ENCODE results near the gene ARMC8.

ARMC8 gene

DNA sequence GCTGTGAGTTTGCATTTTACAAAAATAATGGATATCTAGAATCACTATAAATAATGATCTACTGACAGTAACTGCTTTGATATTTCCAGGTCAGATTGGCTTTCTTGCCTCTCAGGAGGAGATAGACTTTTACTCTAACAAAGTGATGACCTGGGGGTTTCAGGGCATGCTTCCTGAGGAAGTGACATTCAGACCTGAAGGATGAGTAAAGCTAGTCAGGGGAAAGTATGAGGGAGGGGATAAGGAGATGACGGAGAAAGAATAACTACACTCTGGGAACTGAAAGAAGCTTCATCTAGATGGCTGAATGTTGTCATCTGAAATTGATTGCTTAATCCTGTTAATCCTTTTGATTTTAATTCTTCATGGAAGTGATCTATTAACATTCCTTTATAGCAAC lies 32.2 kb downstream of the ARMC8 start:
- TF ChIP-seq, protein P1, sequence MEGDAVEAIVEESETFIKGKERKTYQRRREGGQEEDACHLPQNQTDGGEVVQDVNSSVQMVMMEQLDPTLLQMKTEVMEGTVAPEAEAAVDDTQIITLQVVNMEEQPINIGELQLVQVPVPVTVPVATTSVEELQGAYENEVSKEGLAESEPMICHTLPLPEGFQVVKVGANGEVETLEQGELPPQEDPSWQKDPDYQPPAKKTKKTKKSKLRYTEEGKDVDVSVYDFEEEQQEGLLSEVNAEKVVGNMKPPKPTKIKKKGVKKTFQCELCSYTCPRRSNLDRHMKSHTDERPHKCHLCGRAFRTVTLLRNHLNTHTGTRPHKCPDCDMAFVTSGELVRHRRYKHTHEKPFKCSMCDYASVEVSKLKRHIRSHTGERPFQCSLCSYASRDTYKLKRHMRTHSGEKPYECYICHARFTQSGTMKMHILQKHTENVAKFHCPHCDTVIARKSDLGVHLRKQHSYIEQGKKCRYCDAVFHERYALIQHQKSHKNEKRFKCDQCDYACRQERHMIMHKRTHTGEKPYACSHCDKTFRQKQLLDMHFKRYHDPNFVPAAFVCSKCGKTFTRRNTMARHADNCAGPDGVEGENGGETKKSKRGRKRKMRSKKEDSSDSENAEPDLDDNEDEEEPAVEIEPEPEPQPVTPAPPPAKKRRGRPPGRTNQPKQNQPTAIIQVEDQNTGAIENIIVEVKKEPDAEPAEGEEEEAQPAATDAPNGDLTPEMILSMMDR (conservative IDR thresholded peaks at IDR 0.05): no peak

DNA sequence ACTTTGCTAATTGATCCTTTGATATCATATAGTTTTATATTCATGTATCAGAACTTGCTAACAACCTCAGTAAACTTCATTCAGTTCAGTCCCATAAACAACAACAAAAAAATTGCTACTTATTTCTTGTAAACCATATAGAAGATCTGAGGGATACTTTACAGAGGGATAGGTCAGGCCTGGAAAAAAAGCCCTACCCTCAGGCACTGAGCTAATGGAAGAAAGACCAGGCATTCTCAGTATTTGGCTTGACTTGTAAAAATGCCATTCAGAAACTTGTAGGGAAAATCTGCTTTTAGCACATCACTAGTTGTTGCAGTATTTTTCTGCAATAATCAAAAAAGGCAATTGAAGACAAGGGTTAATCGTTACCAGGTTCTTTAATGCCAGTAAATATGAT lies 33.1 kb downstream of the ARMC8 start:
- TF ChIP-seq, protein P1 (conservative IDR thresholded peaks at IDR 0.05): no peak
- no peak overlapping the region for H3K27ac ChIP-seq

More for the DNA sequence above, 32.2 kb downstream of the ARMC8 start:
- no peak overlapping the region for H3K27ac ChIP-seq

DNA sequence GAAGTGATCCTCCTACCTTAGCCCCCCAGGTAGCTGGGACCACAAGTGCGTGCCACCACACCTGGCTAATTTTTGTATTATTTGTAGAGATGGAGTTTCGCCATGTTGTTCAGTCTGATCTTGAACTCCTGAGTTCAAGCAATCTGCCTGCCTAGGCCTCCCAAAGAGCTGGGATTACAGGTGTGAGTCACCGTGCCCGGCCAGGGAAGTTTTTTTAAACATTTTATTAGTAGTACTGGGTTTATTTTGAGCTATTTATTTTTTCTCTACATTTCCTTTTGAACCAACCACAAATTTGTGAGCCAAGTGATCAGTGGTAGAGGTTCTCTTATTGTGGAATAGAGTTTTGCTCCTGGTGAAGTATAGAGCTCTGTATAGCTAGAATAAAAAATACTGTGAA lies 33.7 kb downstream of the ARMC8 start:
- H3K27ac ChIP-seq: no peak overlapping the region
- TF ChIP-seq, protein P1 (conservative IDR thresholded peaks at IDR 0.05): no peak

DNA sequence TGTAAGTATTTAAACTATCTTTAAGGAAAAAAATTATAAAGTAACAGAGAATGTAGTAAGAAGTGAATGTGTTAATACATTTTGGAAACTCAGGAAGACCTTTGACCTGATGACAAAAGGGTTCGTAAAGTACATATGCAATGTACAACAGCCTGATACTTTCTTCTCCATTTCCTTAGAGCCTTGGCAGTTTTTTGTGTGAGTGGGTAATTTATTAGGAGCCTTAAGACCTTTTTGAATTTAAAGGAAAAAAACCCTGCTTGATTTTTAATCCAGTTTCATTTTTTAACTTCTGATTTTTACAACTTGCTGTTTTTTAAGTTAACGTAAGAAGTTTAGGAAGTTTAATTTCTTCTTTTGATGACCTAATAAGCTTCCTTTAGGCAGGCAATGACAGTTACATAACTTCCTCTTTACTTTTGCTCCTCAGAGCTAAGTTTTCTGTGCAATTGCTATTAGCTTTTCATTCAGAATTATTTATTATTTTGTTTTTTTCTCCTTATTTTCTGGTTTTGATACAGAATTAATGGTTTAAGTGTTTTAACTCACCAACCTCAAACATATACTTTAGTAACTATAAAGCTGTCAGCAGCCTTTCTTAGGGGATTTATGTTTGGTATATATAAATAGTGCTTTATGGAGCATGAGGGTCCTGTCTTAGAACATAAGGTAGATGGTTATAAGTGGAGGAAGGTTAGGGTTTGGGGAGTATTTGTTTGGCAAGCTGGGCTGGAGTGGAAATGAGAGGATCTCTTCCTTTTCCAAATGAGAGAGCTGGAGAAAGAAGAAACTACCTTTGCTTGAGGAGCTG lies 35.2 kb downstream of the ARMC8 start:
- no peak overlapping the region for H3K27ac ChIP-seq
- TF ChIP-seq, protein P1 (conservative IDR thresholded peaks at IDR 0.05): no peak

DNA sequence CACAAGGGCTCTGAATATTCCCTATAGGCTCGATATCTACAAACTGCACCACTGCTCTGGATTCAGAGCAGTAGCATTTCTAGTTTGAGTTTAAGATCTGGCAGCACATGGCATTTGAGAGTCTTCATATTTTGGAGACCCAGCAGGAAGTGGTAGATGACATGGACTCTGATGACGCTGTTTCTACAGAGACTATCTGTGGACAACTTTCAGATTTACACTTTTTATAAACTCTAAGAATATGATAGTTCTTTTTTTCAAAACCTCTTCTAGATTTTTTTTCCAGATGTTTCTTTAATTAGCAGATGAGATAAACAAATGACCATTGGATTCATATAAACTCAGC lies 35.8 kb downstream of the ARMC8 start:
- no peak overlapping the region for H3K27ac ChIP-seq
- TF ChIP-seq, protein P1 (conservative IDR thresholded peaks at IDR 0.05): no peak

DNA sequence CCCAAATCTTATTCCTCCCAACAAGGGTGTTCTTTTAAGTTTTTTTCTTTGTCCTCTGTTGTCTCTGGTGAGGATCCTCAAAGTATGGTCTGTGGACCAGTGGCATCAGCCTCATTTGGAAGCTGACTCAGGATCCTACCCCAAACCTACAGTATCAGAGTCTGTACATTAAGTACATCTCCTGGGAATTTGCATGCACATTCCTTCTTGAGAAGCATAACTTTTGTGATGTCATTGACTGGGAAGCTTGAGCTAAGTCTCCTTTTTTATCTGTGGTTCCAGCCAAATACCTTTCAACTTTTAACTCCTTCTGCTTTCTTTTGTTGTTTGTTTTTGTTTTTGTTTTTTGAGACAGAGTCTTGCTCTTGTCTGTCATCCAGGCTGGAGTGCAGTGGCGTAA lies 40.5 kb downstream of the ARMC8 start:
- TF ChIP-seq, protein P1 (conservative IDR thresholded peaks at IDR 0.05): no peak
- no peak overlapping the region for H3K27ac ChIP-seq

DNA sequence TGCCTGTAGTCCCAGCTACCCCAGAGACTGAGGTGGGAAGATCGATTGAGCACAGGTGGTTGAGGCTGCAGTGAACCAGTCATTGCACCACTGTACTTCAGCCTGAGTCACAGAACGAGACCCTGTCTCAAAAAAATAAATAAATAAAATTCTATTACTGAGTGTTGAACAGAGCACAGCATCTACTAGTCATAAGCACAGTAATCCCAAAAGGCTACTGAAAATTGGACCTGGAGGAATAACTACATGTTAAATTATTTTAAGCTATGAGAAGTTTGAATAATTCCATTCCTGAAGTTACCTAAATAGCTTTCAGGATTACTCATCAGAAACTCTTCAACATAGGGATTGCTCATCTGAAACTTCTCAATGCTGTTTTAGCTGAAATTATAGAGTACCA lies 43.4 kb downstream of the ARMC8 start:
- TF ChIP-seq, protein P1 (conservative IDR thresholded peaks at IDR 0.05): no peak
- H3K27ac ChIP-seq: no peak overlapping the region

All from VCaP (cell line).